ENCODE measurements around the gene HLF. TPM values are rescaled to one million over a fixed set of nuclear protein-coding genes. Genes with fewer than 3 reads are reported as not detected.

Gene HLF
- polyA plus RNA-seq, 3 donors = not detected

DNA sequence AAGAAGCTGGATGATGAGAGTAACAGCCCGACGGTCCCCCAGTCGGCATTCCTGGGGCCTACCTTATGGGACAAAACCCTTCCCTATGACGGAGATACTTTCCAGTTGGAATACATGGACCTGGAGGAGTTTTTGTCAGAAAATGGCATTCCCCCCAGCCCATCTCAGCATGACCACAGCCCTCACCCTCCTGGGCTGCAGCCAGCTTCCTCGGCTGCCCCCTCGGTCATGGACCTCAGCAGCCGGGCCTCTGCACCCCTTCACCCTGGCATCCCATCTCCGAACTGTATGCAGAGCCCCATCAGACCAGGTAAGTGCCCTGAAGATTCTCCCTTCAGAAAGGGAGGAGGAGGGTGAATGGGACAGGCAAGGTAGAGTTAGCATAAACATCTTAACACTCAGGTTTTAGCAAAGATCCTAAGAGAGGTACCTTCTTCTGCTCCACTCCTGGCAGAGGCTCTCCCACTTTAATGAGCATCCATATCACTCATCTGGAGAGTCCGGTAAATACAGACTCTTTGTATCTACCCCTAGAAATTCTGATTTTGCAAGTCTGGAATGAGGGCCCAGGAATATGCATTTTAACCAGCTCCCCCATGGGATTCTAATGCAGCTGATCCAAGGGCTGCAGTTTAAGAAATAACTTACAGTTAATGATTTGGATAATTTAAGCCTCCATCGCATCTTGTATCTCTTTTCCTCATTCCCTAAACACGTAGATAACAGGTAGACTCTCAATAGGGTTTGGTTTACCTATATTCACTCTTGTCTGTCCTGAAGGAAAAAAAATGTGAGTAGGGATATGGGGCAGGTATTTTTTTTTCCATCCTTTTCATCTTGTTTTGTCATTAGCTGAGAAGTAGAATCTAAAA lies 3.3 kb downstream of the HLF start:
- Mint-ChIP-seq H3K36me3 (peaks cover 6 to 10% of the 10 kb centered on the region in 2 donors), H3K4me1 (peaks cover 21% of the 10 kb centered on the region), H3K4me3 (peak overlapping the region in 1 of 2 donors; percentile 43), H3K27ac (no peak overlapping the region), H3K9me3 (peaks cover 3 to 37% (median 30%) of the 10 kb centered on the region in 7 donors), H3K27me3 (ENCODE audit: low read depth in 3 of 3) (peaks cover 75 to 95% (median 79%) of the 10 kb centered on the region in 3 donors)
- Histone ChIP-seq H3K4me3 (replicated peaks in 1 of 3; ENCODE audit: low read depth in 2 of 3, low read length in 3 of 3) (no peak overlapping the region), H3K9ac (ENCODE audit: insufficient read depth, low read length, poor library complexity, severe bottlenecking) (no peak overlapping the region), H3K4me2 (replicated peaks; ENCODE audit: extremely low read depth, low read length, poor library complexity, severe bottlenecking) (no peak overlapping the region), H3K27ac (ENCODE audit: low read depth in 1 of 2, low read length in 2 of 2) (no peak overlapping the region), H3K79me2 (ENCODE audit: insufficient read depth, low read length) (no peaks in the 10 kb centered on the region), H4K20me1 (ENCODE audit: insufficient read depth, low read length) (no peaks in the 10 kb centered on the region), H3K9me3 (replicated peaks in 1 of 2; ENCODE audit: control insufficient read depth in 1 of 2, insufficient read depth in 1 of 2, low read length in 2 of 2) (peaks cover 9 to 52% of the 10 kb centered on the region in 2 donors), H3K27me3 (ENCODE audit: control insufficient read depth in 2 of 2, insufficient read depth in 2 of 2, low read length in 2 of 2) (peaks cover 84 to 90% of the 10 kb centered on the region in 2 donors), H2AFZ (ENCODE audit: insufficient read depth, low read depth, low read length, poor library complexity, severe bottlenecking) (no peak overlapping the region), H3K4me1 (ENCODE audit: control insufficient read depth in 1 of 2, insufficient read depth in 2 of 2, low read length in 2 of 2) (peaks cover 17 to 23% of the 10 kb centered on the region in 2 donors), H3K36me3 (replicated peaks in 1 of 2; ENCODE audit: control insufficient read depth in 1 of 2, insufficient read depth in 2 of 2, low read length in 2 of 2) (no peaks in the 10 kb centered on the region)
- TF ChIP-seq, protein P1, sequence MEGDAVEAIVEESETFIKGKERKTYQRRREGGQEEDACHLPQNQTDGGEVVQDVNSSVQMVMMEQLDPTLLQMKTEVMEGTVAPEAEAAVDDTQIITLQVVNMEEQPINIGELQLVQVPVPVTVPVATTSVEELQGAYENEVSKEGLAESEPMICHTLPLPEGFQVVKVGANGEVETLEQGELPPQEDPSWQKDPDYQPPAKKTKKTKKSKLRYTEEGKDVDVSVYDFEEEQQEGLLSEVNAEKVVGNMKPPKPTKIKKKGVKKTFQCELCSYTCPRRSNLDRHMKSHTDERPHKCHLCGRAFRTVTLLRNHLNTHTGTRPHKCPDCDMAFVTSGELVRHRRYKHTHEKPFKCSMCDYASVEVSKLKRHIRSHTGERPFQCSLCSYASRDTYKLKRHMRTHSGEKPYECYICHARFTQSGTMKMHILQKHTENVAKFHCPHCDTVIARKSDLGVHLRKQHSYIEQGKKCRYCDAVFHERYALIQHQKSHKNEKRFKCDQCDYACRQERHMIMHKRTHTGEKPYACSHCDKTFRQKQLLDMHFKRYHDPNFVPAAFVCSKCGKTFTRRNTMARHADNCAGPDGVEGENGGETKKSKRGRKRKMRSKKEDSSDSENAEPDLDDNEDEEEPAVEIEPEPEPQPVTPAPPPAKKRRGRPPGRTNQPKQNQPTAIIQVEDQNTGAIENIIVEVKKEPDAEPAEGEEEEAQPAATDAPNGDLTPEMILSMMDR (IDR thresholded peaks at IDR 0.05) = no peak
- intact Hi-C loops (cut with micrococcal nuclease) = no loop called here
- DNase-seq = no peak
- no CpG with 5 or more reads among the region's 11 CpGs for WGBS (ENCODE audit: insufficient coverage)

DNA sequence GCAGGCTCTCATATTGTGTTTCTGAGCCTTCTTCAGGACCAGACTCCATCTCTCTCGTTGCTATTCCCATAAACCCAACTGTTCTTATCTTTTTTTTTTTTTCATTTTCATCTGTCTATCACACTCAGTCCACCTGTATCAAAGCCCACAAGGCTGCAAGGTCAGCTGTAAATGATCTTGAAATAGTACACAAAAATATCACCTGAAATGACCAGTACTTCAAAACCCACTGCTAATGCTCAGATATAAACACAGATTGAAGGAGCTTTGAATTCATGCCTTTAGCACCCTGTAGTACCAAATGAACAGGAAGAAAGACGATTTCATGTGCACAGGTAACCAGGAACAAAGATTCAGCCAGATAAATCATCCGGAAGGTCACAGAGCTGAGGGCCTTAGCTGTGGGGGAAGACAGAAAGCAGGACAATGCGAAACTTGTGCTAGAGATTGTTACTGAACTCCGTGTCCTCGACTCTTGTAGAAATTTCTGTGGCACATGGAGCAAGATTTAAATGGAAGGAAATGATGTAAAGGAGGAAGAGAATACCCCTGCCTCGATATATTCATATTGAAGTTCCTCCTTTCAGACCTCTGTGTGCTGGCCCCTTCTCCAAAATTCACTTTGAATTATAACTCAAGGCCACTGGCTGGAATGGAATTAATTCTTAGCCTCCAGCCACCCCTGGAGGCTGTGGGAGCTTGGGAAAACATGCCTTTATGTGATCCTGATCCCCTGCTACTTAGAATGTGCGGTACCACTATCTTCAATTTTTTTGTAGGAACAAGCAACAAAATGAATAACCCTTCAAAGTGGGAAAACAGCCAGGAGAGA lies 4.1 kb downstream of the HLF start:
- Histone ChIP-seq H3K27ac (ENCODE audit: low read depth in 1 of 2, low read length in 2 of 2) (no peak overlapping the region), H3K9me3 (replicated peaks in 1 of 2; ENCODE audit: control insufficient read depth in 1 of 2, insufficient read depth in 1 of 2, low read length in 2 of 2) (peaks cover 7 to 45% of the 10 kb centered on the region in 2 donors), H3K9ac (ENCODE audit: insufficient read depth, low read length, poor library complexity, severe bottlenecking) (no peak overlapping the region), H4K20me1 (ENCODE audit: insufficient read depth, low read length) (no peaks in the 10 kb centered on the region), H3K4me3 (replicated peaks in 1 of 3; ENCODE audit: low read depth in 2 of 3, low read length in 3 of 3) (no peak overlapping the region), H3K4me2 (replicated peaks; ENCODE audit: extremely low read depth, low read length, poor library complexity, severe bottlenecking) (no peak overlapping the region), H3K36me3 (replicated peaks in 1 of 2; ENCODE audit: control insufficient read depth in 1 of 2, insufficient read depth in 2 of 2, low read length in 2 of 2) (no peaks in the 10 kb centered on the region), H3K4me1 (ENCODE audit: control insufficient read depth in 1 of 2, insufficient read depth in 2 of 2, low read length in 2 of 2) (peaks cover 13 to 19% of the 10 kb centered on the region in 2 donors), H3K27me3 (ENCODE audit: control insufficient read depth in 2 of 2, insufficient read depth in 2 of 2, low read length in 2 of 2) (peaks cover 76 to 89% of the 10 kb centered on the region in 2 donors), H2AFZ (ENCODE audit: insufficient read depth, low read depth, low read length, poor library complexity, severe bottlenecking) (no peak overlapping the region), H3K79me2 (ENCODE audit: insufficient read depth, low read length) (no peaks in the 10 kb centered on the region)
- 78% methylated on average over 3 of the region's 8 CpGs for WGBS (ENCODE audit: insufficient coverage)
- intact Hi-C loops (cut with micrococcal nuclease) = no loop called here
- Mint-ChIP-seq H3K4me1 (peaks cover 16% of the 10 kb centered on the region), H3K36me3 (peaks cover 6 to 7% of the 10 kb centered on the region in 2 donors), H3K4me3 (peak overlapping the region in 1 of 2 donors; percentile 33), H3K9me3 (peaks cover 3 to 33% (median 26%) of the 10 kb centered on the region in 7 donors), H3K27me3 (ENCODE audit: low read depth in 3 of 3) (peaks cover 74 to 93% (median 74%) of the 10 kb centered on the region in 3 donors), H3K27ac (no peak overlapping the region)
- DNase-seq = no peak
- TF ChIP-seq, protein P1 (IDR thresholded peaks at IDR 0.05) = no peak

All from CD14-positive monocyte (primary cell).